ENCODE measurements around the gene OR2T11.
"Not testable (repeated sequence)": the region's sequence is repeated elsewhere in the genome, so short reads cannot be mapped to it uniquely, and the experiment has no call there.

Gene OR2T11

GRCh38 chr1:248576260-248576980 lies 58.5 kb downstream of the OR2T11 start:
- no peak overlapping the region for H3K4me3 ChIP-seq (ENCODE audit: low read length)
- TF ChIP-seq, protein P1, sequence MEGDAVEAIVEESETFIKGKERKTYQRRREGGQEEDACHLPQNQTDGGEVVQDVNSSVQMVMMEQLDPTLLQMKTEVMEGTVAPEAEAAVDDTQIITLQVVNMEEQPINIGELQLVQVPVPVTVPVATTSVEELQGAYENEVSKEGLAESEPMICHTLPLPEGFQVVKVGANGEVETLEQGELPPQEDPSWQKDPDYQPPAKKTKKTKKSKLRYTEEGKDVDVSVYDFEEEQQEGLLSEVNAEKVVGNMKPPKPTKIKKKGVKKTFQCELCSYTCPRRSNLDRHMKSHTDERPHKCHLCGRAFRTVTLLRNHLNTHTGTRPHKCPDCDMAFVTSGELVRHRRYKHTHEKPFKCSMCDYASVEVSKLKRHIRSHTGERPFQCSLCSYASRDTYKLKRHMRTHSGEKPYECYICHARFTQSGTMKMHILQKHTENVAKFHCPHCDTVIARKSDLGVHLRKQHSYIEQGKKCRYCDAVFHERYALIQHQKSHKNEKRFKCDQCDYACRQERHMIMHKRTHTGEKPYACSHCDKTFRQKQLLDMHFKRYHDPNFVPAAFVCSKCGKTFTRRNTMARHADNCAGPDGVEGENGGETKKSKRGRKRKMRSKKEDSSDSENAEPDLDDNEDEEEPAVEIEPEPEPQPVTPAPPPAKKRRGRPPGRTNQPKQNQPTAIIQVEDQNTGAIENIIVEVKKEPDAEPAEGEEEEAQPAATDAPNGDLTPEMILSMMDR (conservative IDR thresholded peaks at IDR 0.05; ENCODE audit: low read depth, low read length), result no peak
- no peak for DNase-seq (ENCODE audit: low read depth)

GRCh38 chr1:248574657-248575056 lies 60.2 kb downstream of the OR2T11 start, which contains the start of gene OR2T34:
Gene OR2T34, minus strand, starts transcription at chr1:248574757. Its CDS starts 0 bp downstream, at chr1:248574757.
- H3K4me3 ChIP-seq (ENCODE audit: low read length); DNase-seq (ENCODE audit: low read depth): not testable (repeated sequence)

GRCh38 chr1:248573856-248574255 lies 61.0 kb downstream of the OR2T11 start:
- DNase-seq (ENCODE audit: low read depth); H3K4me3 ChIP-seq (ENCODE audit: low read length): not testable (repeated sequence)

Data from retinal pigment epithelial cell (primary cell).